Retinal pigment epithelial cell (primary cell): ENCODE measurements around the gene PXMP2.

Source experiments
- DNase-seq: peaks from one replicate; pipeline ENCODE4 v3.0.0-alpha.2; 2010; ENCODE audit warnings: low read depth
- H3K4me3 ChIP-seq: 2 replicates; pipeline ENCODE4 v1.5.1; 2011; ENCODE audit warnings: mild to moderate bottlenecking, low read length, control low read depth, moderate library complexity
- TF ChIP-seq, protein P1 (sequence below): conservative IDR thresholded peaks from 2 replicates; pipeline ENCODE4 v1.5.1; 2011; ENCODE audit warnings: low read depth, low read length, control low read depth, inconsistent platforms

Gene PXMP2

DNA sequence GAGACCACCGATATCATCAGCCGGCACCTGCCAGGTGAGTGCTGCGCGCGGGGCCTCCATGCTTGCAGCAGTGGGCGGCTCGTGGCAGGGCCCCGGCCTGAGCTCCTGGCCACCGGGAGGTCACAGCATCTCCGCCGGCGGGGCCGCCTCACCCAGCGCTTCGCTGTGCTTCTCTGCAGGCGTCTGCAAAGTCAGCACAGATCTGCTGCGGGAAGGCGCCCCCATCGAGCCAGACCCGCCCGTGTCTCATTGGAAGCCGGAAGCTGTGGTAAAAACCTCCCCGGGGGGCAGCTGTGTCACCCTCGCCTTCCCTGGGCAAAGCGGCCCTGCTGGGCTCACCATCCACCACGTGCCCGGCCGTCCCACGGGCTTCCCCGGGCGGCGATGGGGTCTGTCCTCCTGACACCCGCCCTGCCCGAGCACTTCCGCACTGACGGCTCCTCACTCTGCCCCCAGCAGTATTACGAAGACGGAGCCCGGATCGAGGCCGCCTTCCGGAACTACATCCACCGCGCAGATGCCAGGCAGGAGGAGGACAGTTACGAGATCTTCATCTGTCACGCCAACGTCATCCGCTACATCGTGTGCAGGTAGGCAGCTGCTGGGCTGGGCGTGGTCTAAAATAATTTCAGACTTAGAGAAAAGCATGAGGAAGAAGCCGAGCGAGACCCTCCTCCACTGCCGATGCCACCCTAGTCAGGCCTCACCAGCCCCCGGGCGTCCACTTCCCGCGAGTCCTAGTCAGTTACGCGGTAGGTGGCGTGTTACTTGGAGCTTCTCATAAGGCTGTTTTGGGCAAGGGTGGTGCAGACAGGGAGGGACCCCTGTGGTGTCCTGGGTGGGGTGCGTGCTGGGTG, 30.4 kb downstream of the PXMP2 start:
- DNase-seq = no peak
- H3K4me3 ChIP-seq = no peak overlapping the region
- TF ChIP-seq, protein P1, sequence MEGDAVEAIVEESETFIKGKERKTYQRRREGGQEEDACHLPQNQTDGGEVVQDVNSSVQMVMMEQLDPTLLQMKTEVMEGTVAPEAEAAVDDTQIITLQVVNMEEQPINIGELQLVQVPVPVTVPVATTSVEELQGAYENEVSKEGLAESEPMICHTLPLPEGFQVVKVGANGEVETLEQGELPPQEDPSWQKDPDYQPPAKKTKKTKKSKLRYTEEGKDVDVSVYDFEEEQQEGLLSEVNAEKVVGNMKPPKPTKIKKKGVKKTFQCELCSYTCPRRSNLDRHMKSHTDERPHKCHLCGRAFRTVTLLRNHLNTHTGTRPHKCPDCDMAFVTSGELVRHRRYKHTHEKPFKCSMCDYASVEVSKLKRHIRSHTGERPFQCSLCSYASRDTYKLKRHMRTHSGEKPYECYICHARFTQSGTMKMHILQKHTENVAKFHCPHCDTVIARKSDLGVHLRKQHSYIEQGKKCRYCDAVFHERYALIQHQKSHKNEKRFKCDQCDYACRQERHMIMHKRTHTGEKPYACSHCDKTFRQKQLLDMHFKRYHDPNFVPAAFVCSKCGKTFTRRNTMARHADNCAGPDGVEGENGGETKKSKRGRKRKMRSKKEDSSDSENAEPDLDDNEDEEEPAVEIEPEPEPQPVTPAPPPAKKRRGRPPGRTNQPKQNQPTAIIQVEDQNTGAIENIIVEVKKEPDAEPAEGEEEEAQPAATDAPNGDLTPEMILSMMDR = no peak

DNA sequence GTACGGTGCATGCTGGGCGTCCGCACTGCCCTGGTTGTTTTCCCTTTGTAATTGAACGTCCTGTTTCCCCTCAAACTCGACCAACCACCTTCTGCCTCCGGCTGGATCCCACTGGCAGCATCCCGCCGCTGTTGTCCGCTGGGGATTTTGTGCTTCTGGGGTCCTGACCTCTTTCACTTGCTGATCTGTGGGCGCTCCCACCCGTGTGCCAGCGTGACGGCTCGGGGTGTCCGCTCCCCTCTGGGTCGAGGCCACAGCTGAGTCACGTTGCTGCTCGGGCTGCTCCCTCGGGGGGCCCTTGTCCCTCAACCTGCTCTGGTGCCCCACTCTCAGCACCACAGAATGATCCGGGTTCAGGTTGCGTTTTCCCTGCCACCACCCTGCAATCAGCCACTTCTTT, 31.3 kb downstream of the PXMP2 start:
- no peak for DNase-seq
- TF ChIP-seq, protein P1 = no peak
- no peak overlapping the region for H3K4me3 ChIP-seq

DNA sequence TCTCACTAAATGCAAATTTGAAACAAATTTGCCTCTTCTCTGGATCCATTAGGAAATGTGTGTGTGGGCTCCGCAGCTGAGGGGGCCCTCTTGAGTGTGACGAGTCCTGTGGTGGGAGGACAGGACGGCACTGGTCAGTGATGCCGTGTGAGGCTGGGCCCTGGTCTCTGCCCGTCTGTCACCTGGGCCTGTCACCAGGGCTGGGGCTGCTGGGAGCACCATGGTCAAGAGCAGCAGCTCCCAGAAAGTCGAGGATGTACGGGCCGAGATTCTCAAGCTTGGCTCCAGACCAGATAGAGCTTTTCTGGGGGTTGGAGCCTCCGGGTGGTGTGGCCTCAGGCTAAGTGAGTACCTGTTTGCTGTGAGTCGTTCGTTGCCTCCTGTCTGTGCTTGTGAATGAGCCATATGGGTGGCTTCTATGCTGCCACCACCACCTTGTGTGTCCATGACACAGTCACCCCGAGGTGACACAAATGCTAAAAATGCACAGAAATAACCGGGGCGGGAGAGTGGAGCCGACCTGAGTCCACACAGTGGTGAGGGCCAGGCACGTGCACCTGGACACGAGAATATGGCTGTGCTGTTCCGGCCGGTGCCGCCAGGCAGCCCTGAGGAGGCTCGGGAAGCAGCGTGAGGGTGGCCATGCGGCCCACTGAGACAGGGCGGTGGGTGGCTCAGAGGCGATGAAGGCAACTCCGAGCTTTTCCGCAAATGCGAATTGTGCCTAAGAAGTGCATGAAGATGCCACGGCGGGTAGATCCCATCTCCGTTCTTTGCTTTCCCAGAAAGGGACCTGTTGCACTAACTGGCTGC, 32.0 kb downstream of the PXMP2 start:
- DNase-seq = no peak
- TF ChIP-seq, protein P1 = no peak
- H3K4me3 ChIP-seq = no peak overlapping the region

GRCh38 chr12:132719954-132720324, 32.6 kb downstream of the PXMP2 start:
- no peak overlapping the region for H3K4me3 ChIP-seq
- DNase-seq = no peak
- TF ChIP-seq, protein P1 = no peak

- no peak overlapping the region for H3K4me3 ChIP-seq
- TF ChIP-seq, protein P1 = no peak
- no peak for DNase-seq
These were observed 33.4 kb downstream of the PXMP2 start for GRCh38 chr12:132720606-132721345.

GRCh38 chr12:132723015-132723763, 35.8 kb downstream of the PXMP2 start:
- DNase-seq = no peak
- TF ChIP-seq, protein P1 = no peak
- no peak overlapping the region for H3K4me3 ChIP-seq
